Neural progenitor cell (in vitro differentiated cells): Measurements from ENCODE around the gene UVSSA. TPM values are rescaled to one million over a fixed set of nuclear protein-coding genes. Genes with fewer than 3 reads are reported as not detected.

Experiments
- DNase-seq: peaks from one replicate; pipeline ENCODE4 v3.0.0-alpha.2; 2016; ENCODE audit warnings: low spot score
- H2AFZ ChIP-seq: fragments of 200-600 bp; sonication (generic); replicated peaks from 2 replicates; pipeline ENCODE4 v1.6.1; 2016; ENCODE audit warnings: antibody characterized with exemption
- H3F3A ChIP-seq: fragments of 200-600 bp; sonication (generic); 2 replicates; pipeline ENCODE4 v1.6.1; 2016; ENCODE audit warnings: antibody characterized with exemption, low read depth
- H3K27ac ChIP-seq: fragments of 200-600 bp; sonication (generic); 2 replicates; pipeline ENCODE4 v1.5.1; 2016; ENCODE audit warnings: mild to moderate bottlenecking
- H3K27me3 ChIP-seq: fragments of 200-600 bp; sonication (generic); 2 replicates; pipeline ENCODE4 v1.6.1; 2016; ENCODE audit warnings: mild to moderate bottlenecking, moderate library complexity
- H3K36me3 ChIP-seq: fragments of 200-600 bp; sonication (generic); 2 replicates; pipeline ENCODE4 v1.5.1; 2016
- H3K4me1 ChIP-seq: fragments of 200-600 bp; sonication (generic); 2 replicates; pipeline ENCODE4 v1.6.1; 2016; ENCODE audit warnings: mixed run types
- H3K4me2 ChIP-seq: fragments of 200-600 bp; sonication (generic); 2 replicates; pipeline ENCODE4 v1.6.1; 2016
- H3K4me3 ChIP-seq: fragments of 200-600 bp; sonication (generic); 2 replicates; pipeline ENCODE4 v1.5.1; 2016
- H3K79me2 ChIP-seq: fragments of 200-600 bp; sonication (generic); 2 replicates; pipeline ENCODE4 v1.6.1; 2016; ENCODE audit warnings: low read depth
- H3K9ac ChIP-seq: fragments of 200-600 bp; sonication (generic); 2 replicates; pipeline ENCODE4 v1.6.1; 2016
- H3K9me3 ChIP-seq: fragments of 200-600 bp; sonication (generic); 2 replicates; pipeline ENCODE4 v1.5.1; 2016; ENCODE audit warnings: low read depth
- H4K20me1 ChIP-seq: fragments of 200-600 bp; sonication (generic); 2 replicates; pipeline ENCODE4 v1.6.1; 2016; ENCODE audit warnings: low read depth
- H3K27ac Mint-ChIP-seq: 3 replicates; pipeline ENCODE4 v1.8.0; 2021; ENCODE audit warnings: mixed read lengths
- H3K27me3 Mint-ChIP-seq: 2 replicates; pipeline ENCODE4 v1.8.0; 2022; ENCODE audit warnings: low read depth, mild to moderate bottlenecking, inconsistent platforms, moderate library complexity, mixed read lengths; ENCODE audit not compliant: insufficient read depth
- H3K36me3 Mint-ChIP-seq: 3 replicates; pipeline ENCODE4 v1.8.0; 2021; ENCODE audit warnings: mixed read lengths
- H3K4me1 Mint-ChIP-seq: 3 replicates; pipeline ENCODE4 v1.8.0; 2021; ENCODE audit warnings: mixed read lengths
- H3K4me3 Mint-ChIP-seq: 3 replicates; pipeline ENCODE4 v1.8.0; 2021; ENCODE audit warnings: mild to moderate bottlenecking, moderate library complexity, mixed read lengths
- H3K9me3 Mint-ChIP-seq: 3 replicates; pipeline ENCODE4 v1.8.0; 2020; ENCODE audit warnings: mixed read lengths
- CTCF ChIP-seq: fragments of 200-600 bp; sonication (generic); IDR thresholded peaks from 2 replicates; pipeline ENCODE4 v1.5.1; 2017; ENCODE audit warnings: antibody characterized with exemption, mild to moderate bottlenecking
- EZH2 ChIP-seq: fragments of 200-600 bp; sonication (generic); IDR thresholded peaks from 2 replicates; pipeline ENCODE4 v1.6.1; 2017; ENCODE audit warnings: antibody characterized with exemption, mild to moderate bottlenecking, moderate library complexity
- EZH2phosphoT487 ChIP-seq: fragments of 200-600 bp; sonication (generic); IDR thresholded peaks from 2 replicates; pipeline ENCODE4 v1.6.1; 2017; ENCODE audit warnings: antibody characterized with exemption
- total RNA-seq: library from RNA; depleted of rRNA; stranded (reverse); fragments of >200 nt; gene quantifications from 2 replicates; pipeline ENCODE4 v1.2.3, GENCODE V29; 2015; ENCODE audit warnings: low replicate concordance

Gene UVSSA
- total RNA-seq, 1 donor from 2014 or later, result 10.9 TPM

GRCh38 chr4:1328267-1329155, 18.5 kb upstream of the UVSSA start:
- no peak overlapping the region for H3K9ac ChIP-seq
- no peak overlapping the region for H2AFZ ChIP-seq
- no peaks in the 10 kb centered on the region for H3K36me3 ChIP-seq
- no peak overlapping the region for H3K4me3 ChIP-seq
- H3K4me2 ChIP-seq, result no peak overlapping the region
- H3K27ac ChIP-seq, result no peak overlapping the region
- H3K27ac Mint-ChIP-seq, result no peak overlapping the region
- H3K79me2 ChIP-seq, result no peaks in the 10 kb centered on the region
- no peaks in the 10 kb centered on the region for H3K27me3 ChIP-seq
- peaks cover 4% of the 10 kb centered on the region for H3K36me3 Mint-ChIP-seq
- H3K9me3 Mint-ChIP-seq, result no peaks in the 10 kb centered on the region
- no peaks in the 10 kb centered on the region for H3K9me3 ChIP-seq
- no peak overlapping the region for H3K4me3 Mint-ChIP-seq
- DNase-seq, result no peak
- no peaks in the 10 kb centered on the region for H3K4me1 ChIP-seq
- peaks cover 2% of the 10 kb centered on the region for H3K27me3 Mint-ChIP-seq
- no peaks in the 10 kb centered on the region for H3F3A ChIP-seq
- TF ChIP-seq EZH2phosphoT487 (no peak), EZH2 (no peak), CTCF (no peak)
- H3K4me1 Mint-ChIP-seq, result peaks cover 2% of the 10 kb centered on the region
- H4K20me1 ChIP-seq, result peaks cover 4% of the 10 kb centered on the region

- Histone ChIP-seq H4K20me1 (peaks cover 4% of the 10 kb centered on the region), H3K36me3 (no peaks in the 10 kb centered on the region), H3K4me1 (no peaks in the 10 kb centered on the region), H3K4me2 (no peak overlapping the region), H3K27me3 (no peaks in the 10 kb centered on the region), H3F3A (no peaks in the 10 kb centered on the region), H3K9me3 (no peaks in the 10 kb centered on the region), H2AFZ (no peak overlapping the region), H3K79me2 (no peaks in the 10 kb centered on the region), H3K9ac (no peak overlapping the region), H3K27ac (no peak overlapping the region), H3K4me3 (no peak overlapping the region)
- TF ChIP-seq EZH2phosphoT487, result no peak
- H3K36me3 Mint-ChIP-seq, result peaks cover 9% of the 10 kb centered on the region
- peaks cover 2% of the 10 kb centered on the region for H3K4me1 Mint-ChIP-seq
- no peak overlapping the region for H3K4me3 Mint-ChIP-seq
- H3K27ac Mint-ChIP-seq, result no peak overlapping the region
- H3K9me3 Mint-ChIP-seq, result no peaks in the 10 kb centered on the region
- DNase-seq, result no peak
- peaks cover 2% of the 10 kb centered on the region for H3K27me3 Mint-ChIP-seq
These were observed 17.3 kb upstream of the UVSSA start for GRCh38 chr4:1329408-1330371.

- no peaks in the 10 kb centered on the region for H3K27me3 ChIP-seq
- H3K4me1 Mint-ChIP-seq, result peaks cover 2% of the 10 kb centered on the region
- no peaks in the 10 kb centered on the region for H3K79me2 ChIP-seq
- H3K4me2 ChIP-seq, result no peak overlapping the region
- no peak overlapping the region for H3K4me3 Mint-ChIP-seq
- TF ChIP-seq CTCF, result no peak
- no peak for TF ChIP-seq EZH2
- no peak for TF ChIP-seq EZH2phosphoT487
- no peaks in the 10 kb centered on the region for H3K4me1 ChIP-seq
- no peak overlapping the region for H3K9ac ChIP-seq
- no peak overlapping the region for H2AFZ ChIP-seq
- peaks cover 13% of the 10 kb centered on the region for H3K36me3 Mint-ChIP-seq
- no peaks in the 10 kb centered on the region for H3K36me3 ChIP-seq
- peaks cover 2% of the 10 kb centered on the region for H3K27me3 Mint-ChIP-seq
- H3K4me3 ChIP-seq, result no peak overlapping the region
- H4K20me1 ChIP-seq, result peaks cover 4% of the 10 kb centered on the region
- H3K9me3 ChIP-seq, result no peaks in the 10 kb centered on the region
- no peak overlapping the region for H3K27ac ChIP-seq
- no peak for DNase-seq
- peak overlapping the region; percentile 10 for H3K27ac Mint-ChIP-seq
- H3F3A ChIP-seq, result no peaks in the 10 kb centered on the region
- H3K9me3 Mint-ChIP-seq, result no peaks in the 10 kb centered on the region
These were observed 16.0 kb upstream of the UVSSA start for GRCh38 chr4:1330761-1331590.
